K562 (cell line): ENCODE data around the gene SLX9. TPM values are rescaled to one million over a fixed set of nuclear protein-coding genes. Genes with fewer than 3 reads are reported as not detected.

Experiments used
- ATAC-seq: fragments of 200-7000 bp; cut with Tn5 transposase; 3 replicates; pipeline ENCODE4 v1.9.1; 2020; ENCODE audit warnings: moderate library complexity
- BruUV-seq: library from RNA; stranded (reverse); fragments of 400-500 nt; replicated peaks from 2 replicates; lab custom pipeline; 2021; lab: Mats Ljungman, UMichigan
- CTCF ChIA-PET: fragments of 300-600 bp; formaldehyde crosslinking; extraction: SDS; loops from one replicate; lab custom pipeline; 2021; ENCODE audit warnings: low intra/inter-chr PET ratio; lab: Yijun Ruan, JAX
- POLR2A ChIA-PET: fragments of 300-600, 350-650 bp; sonication (Branson Sonifier 250); formaldehyde crosslinking; extraction: SDS; loops from one replicate; lab custom pipeline; 2021; ENCODE audit warnings: antibody characterized with exemption, inconsistent platforms; lab: Yijun Ruan, JAX
- DNase-seq, 4 experiments: peaks; one replicate each; pipeline versions ENCODE4 v3.0.0 to v3.0.0-alpha.2; 2011 to 2018; ENCODE audit warnings: low spot score in 3 of 4, mixed read lengths in 3 of 4; ENCODE audit errors: extremely low read depth in 1 of 4
- FAIRE-seq: peaks from 2 replicates; lab custom pipeline; 2011; peaks lifted over from hg19 to GRCh38; lab: Jason Lieb, UNC
- H2AFZ ChIP-seq: 2 replicates; pipeline ENCODE4 v1.6.0; 2011; ENCODE audit warnings: low read depth, low read length, control low read depth, inconsistent platforms
- H3K27ac ChIP-seq: fragments of 200-600 bp; 3 replicates; pipeline ENCODE4 v1.8.0; 2011; ENCODE audit warnings: low read depth, mild to moderate bottlenecking, control low read depth, inconsistent platforms, low read length, moderate library complexity, mixed read lengths; ENCODE audit errors: extremely low read depth
- H3K27me3 ChIP-seq, 2 experiments: fragments of 300-600 bp in 1 of 2; 2 replicates in 1 of 2; 3 replicates in 1 of 2; pipeline versions ENCODE4 v1.6.0 to v1.8.0; 2011; ENCODE audit warnings: inconsistent platforms in 2 of 2, low read length in 2 of 2, mild to moderate bottlenecking in 1 of 2, mixed read lengths in 1 of 2, moderate library complexity in 1 of 2; ENCODE audit not compliant: control insufficient read depth in 2 of 2, insufficient read depth in 2 of 2
- H3K36me3 ChIP-seq: fragments of 300-600 bp; 3 replicates; pipeline ENCODE4 v1.8.0; 2011; ENCODE audit warnings: mild to moderate bottlenecking, low read length, inconsistent platforms; ENCODE audit not compliant: control insufficient read depth, insufficient read depth
- H3K4me1 ChIP-seq, 2 experiments: fragments of 200-600 bp in 1 of 2; replicated peaks in 1 of 2; 2 replicates in 1 of 2; 3 replicates in 1 of 2; pipeline versions ENCODE4 v1.5.1 to v1.8.0; 2011; ENCODE audit warnings: inconsistent platforms in 2 of 2, low read length in 2 of 2, mild to moderate bottlenecking in 1 of 2, mixed read lengths in 1 of 2, moderate library complexity in 1 of 2; ENCODE audit not compliant: control insufficient read depth in 2 of 2, insufficient read depth in 2 of 2
- H3K4me2 ChIP-seq: 2 replicates; pipeline ENCODE4 v1.6.1; 2011; ENCODE audit warnings: low read length, control low read depth, inconsistent platforms, mixed read lengths; ENCODE audit not compliant: insufficient read depth
- H3K4me3 ChIP-seq: fragments of 200-600 bp; sonication (generic), shearing (Covaris generic); 2 replicates; pipeline ENCODE4 v1.5.1; 2016; ENCODE audit warnings: control low read depth, inconsistent platforms
- H3K79me2 ChIP-seq: fragments of 200-600 bp; 3 replicates; pipeline ENCODE4 v1.8.0; 2011; ENCODE audit warnings: low read length, inconsistent platforms; ENCODE audit not compliant: control insufficient read depth, insufficient read depth
- H3K9ac ChIP-seq, 2 experiments: 2 replicates each; pipeline versions ENCODE4 v1.6.0 to v1.6.1; 2011; ENCODE audit warnings: low read depth in 2 of 2, low read length in 2 of 2, control low read depth in 1 of 2, inconsistent platforms in 1 of 2, mild to moderate bottlenecking in 1 of 2, mixed read lengths in 1 of 2; ENCODE audit not compliant: insufficient read depth in 1 of 2
- H3K9me1 ChIP-seq: one replicate; pipeline ENCODE4 v1.6.0; 2011; ENCODE audit warnings: inconsistent platforms, mild to moderate bottlenecking, low read length, moderate library complexity; ENCODE audit not compliant: control insufficient read depth, insufficient read depth
- H3K9me3 ChIP-seq: replicated peaks from 2 replicates; pipeline ENCODE4 v1.5.1; 2011; ENCODE audit warnings: low read depth, low read length, inconsistent platforms; ENCODE audit not compliant: control insufficient read depth, insufficient read depth
- H4K20me1 ChIP-seq: replicated peaks from 2 replicates; pipeline ENCODE4 v1.6.1; 2011; ENCODE audit warnings: low read length, inconsistent platforms, mixed read lengths; ENCODE audit not compliant: control insufficient read depth, insufficient read depth
- E2F3 ChIP-seq: fragments of 250-450 bp; sonication (Bioruptor Pico); IDR thresholded peaks from 2 replicates; pipeline ENCODE4 v1.4.0; 2020; ENCODE audit warnings: mild to moderate bottlenecking
- NFIX ChIP-seq: fragments of 250-450 bp; sonication (Bioruptor Pico); IDR thresholded peaks from 2 replicates; pipeline ENCODE4 v1.4.0; 2020; ENCODE audit warnings: low read depth, mild to moderate bottlenecking, moderate library complexity
- POLR2B ChIP-seq: fragments of 450-650 bp; IDR thresholded peaks from 2 replicates; pipeline ENCODE4 v1.6.1; 2018; ENCODE audit warnings: low read depth; ENCODE audit not compliant: partially characterized antibody
- RBBP5 ChIP-seq: fragments of 200-600 bp; sonication (generic); IDR thresholded peaks from 2 replicates; pipeline ENCODE4 v1.6.1; 2012; ENCODE audit warnings: borderline replicate concordance, mild to moderate bottlenecking, low read length, control low read depth, inconsistent platforms; ENCODE audit not compliant: insufficient read depth, poor library complexity, severe bottlenecking
- TBP ChIP-seq: optimal IDR thresholded peaks from 2 replicates; pipeline ENCODE3; 2011; ENCODE audit warnings: low read depth, low read length, improper control_type of control experiment
- ZNF77 ChIP-seq: fragments of 250-450 bp; sonication (Bioruptor Pico); IDR thresholded peaks from 2 replicates; pipeline ENCODE4 v1.5.0; 2020
- WGBS: fragments of 100-300 bp; shearing (Covaris generic); methylation state at CpG from one replicate; pipeline ENCODE4 v1.1.6; 2016; ENCODE audit warnings: low coverage, mixed read lengths; ENCODE audit not compliant: insufficient coverage; ENCODE audit errors: missing lambda C conversion rate; 5-methylcytosine and 5-hydroxymethylcytosine counted together
- in situ Hi-C: fragments of 300-500 bp; cut with MboI; formaldehyde crosslinking; loops from 4 replicates; pipeline ENCODE4 v1.15.0; 2018; ENCODE audit warnings: inconsistent platforms, mixed read lengths
- intact Hi-C: fragments of 100-400 bp; cut with micrococcal nuclease; formaldehyde crosslinking; loops from 2 replicates; pipeline ENCODE4 v1.14.2; 2022
- polyA plus RNA-seq, 8 experiments: library from polyadenylated mRNA; depleted of rRNA in 4 of 8; stranded (reverse) in 5 of 8; unstranded in 3 of 8; fragments of >200 nt; fragmentation: Nextera tagmentation in 2 of 8; fragmentation: Illumina TruSeq in 1 of 8; extraction: Ambion mirVana in 2 of 8; extraction: Trizol in 1 of 8; gene quantifications; 2 replicates each; pipeline versions ENCODE4 v1.2.1 to v1.2.3, GENCODE V29; 2011 to 2014; ENCODE audit warnings: inconsistent platforms in 1 of 8, missing spikeins in 1 of 8
- total RNA-seq, 7 experiments: library from RNA; depleted of rRNA in 6 of 7; stranded (reverse); fragments of >200 nt in 6 of 7; fragmentation: Illumina TruSeq in 2 of 7; extraction: Trizol in 2 of 7; gene quantifications; 2 replicates each; pipeline versions ENCODE4 v1.2.1 to v1.2.3, GENCODE V29; 2011 to 2021; ENCODE audit warnings: low replicate concordance in 1 of 7
- TF ChIP-seq, protein P1 (sequence below): fragments of 450-650 bp; IDR thresholded peaks from 2 replicates; pipeline ENCODE4 v1.6.1; 2017; ENCODE audit warnings: antibody characterized with exemption
- TF ChIP-seq, protein P2 (sequence below): fragments of 450-650 bp; formaldehyde crosslinking; IDR thresholded peaks from 2 replicates; pipeline ENCODE4 v1.4.0; 2020; ENCODE audit warnings: mild to moderate bottlenecking, moderate library complexity
- TF ChIP-seq, protein P3 (sequence below), 2 experiments: fragments of 450-650 bp in 1 of 2; sonication (generic) in 1 of 2; formaldehyde crosslinking; conservative IDR thresholded peaks; 2 replicates each; pipeline versions ENCODE4 v1.4.0 to v1.8.1; 2020 to 2022; ENCODE audit warnings: mild to moderate bottlenecking in 1 of 2, missing genetic modification reagents in 1 of 2

The SLX9 gene
- total and polyA plus RNA-seq, 9 of the 15 experiments (the other 6 are each of a cell fraction or from before 2014, with no cell fraction given), result 1.2 to 75.5 (median 16.5) TPM

DNA sequence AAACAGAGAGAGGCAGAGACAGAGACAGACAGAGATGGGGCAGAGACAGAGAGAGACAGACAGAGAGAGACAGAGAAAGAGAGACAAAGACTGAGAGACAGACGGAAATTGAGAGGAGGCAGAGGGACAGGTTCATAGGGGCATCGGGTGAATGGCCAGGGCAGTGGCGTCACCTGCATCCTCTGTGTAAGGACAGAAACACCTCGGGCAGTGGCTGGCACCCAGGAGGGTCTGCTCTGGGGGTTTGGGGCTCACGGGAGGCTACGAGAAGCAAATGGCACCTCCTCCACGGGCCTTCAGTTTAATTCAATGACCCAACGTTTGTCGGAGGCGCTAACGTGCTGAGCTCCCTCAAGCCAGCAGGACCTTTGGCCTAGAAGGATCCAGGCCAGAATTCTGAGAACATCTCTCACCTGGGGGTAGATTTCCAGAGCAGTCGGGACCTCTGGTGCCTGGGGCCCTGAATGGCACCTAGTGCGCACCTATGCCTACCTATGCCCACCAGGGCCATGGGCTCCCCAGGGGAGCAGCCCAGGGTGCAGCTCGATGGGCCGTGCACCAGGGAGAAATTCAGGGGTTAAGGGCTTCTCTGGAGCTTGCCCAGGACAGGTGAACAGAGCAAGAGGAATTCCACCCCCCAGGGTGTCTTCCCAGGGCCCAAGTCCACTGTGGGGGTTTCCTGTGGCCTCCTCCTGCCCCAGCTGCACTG lies 45.7 kb upstream of the SLX9 start:
- Histone ChIP-seq H3K4me1 (peaks cover 6 to 69% of the 10 kb centered on the region in 2 experiments), H3K27ac (no peak overlapping the region)

More for the DNA sequence above, 45.7 kb upstream of the SLX9 start:
- peaks cover 25% of the 10 kb centered on the region for H4K20me1 ChIP-seq
- peaks cover 3% of the 10 kb centered on the region for H3K9me1 ChIP-seq
- BruUV-seq, result no TSS peak
- no peak overlapping the region for H3K4me2 ChIP-seq
- no peak overlapping the region for H2AFZ ChIP-seq
- H3K79me2 ChIP-seq, result no peaks in the 10 kb centered on the region
- POLR2A ChIA-PET, result interaction anchor here (0.7 to 1.4 kb wide), 7 partner anchors 11 to 377 kb away, joined by 3 to 4 read pairs (median 3); partner anchors contain the start of gene UBE2G2
- H3K9ac ChIP-seq, result no peak overlapping the region
- TF ChIP-seq RBBP5 (no peak), NFIX (CRISPR knock-in tag) (no peak), POLR2B (no peak), TBP (no peak), E2F3 (CRISPR knock-in tag) (no peak), ZNF77 (CRISPR knock-in tag) (no peak)
- TF ChIP-seq, protein P1, sequence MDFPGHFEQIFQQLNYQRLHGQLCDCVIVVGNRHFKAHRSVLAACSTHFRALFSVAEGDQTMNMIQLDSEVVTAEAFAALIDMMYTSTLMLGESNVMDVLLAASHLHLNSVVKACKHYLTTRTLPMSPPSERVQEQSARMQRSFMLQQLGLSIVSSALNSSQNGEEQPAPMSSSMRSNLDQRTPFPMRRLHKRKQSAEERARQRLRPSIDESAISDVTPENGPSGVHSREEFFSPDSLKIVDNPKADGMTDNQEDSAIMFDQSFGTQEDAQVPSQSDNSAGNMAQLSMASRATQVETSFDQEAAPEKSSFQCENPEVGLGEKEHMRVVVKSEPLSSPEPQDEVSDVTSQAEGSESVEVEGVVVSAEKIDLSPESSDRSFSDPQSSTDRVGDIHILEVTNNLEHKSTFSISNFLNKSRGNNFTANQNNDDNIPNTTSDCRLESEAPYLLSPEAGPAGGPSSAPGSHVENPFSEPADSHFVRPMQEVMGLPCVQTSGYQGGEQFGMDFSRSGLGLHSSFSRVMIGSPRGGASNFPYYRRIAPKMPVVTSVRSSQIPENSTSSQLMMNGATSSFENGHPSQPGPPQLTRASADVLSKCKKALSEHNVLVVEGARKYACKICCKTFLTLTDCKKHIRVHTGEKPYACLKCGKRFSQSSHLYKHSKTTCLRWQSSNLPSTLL, result no peak
- TF ChIP-seq, protein P2, sequence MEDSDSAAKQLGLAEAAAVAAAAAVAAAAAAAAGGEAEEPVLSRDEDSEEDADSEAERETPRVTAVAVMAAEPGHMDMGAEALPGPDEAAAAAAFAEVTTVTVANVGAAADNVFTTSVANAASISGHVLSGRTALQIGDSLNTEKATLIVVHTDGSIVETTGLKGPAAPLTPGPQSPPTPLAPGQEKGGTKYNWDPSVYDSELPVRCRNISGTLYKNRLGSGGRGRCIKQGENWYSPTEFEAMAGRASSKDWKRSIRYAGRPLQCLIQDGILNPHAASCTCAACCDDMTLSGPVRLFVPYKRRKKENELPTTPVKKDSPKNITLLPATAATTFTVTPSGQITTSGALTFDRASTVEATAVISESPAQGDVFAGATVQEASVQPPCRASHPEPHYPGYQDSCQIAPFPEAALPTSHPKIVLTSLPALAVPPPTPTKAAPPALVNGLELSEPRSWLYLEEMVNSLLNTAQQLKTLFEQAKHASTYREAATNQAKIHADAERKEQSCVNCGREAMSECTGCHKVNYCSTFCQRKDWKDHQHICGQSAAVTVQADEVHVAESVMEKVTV, result no peak
- TF ChIP-seq, protein P3, sequence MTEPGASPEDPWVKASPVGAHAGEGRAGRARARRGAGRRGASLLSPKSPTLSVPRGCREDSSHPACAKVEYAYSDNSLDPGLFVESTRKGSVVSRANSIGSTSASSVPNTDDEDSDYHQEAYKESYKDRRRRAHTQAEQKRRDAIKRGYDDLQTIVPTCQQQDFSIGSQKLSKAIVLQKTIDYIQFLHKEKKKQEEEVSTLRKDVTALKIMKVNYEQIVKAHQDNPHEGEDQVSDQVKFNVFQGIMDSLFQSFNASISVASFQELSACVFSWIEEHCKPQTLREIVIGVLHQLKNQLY (CRISPR knock-in tag; conservative IDR thresholded peaks at IDR 0.05), result no peak
- TF ChIP-seq, all 486 proteins: peak for 0
- no peak overlapping the region for H3K4me3 ChIP-seq
- peaks cover 38 to 86% of the 10 kb centered on the region in 2 experiments; a peak in 4 of 5 replicates for H3K27me3 ChIP-seq
- no peak for ATAC-seq
- no peak for FAIRE-seq
- H3K9me3 ChIP-seq, result no peaks in the 10 kb centered on the region
- in situ Hi-C loops (no loop called here), intact Hi-C loops (loop anchor here (2.0 kb wide), 1 partner anchor 39 kb away; no protein-coding TSS in a partner anchor)
- no peaks in the 10 kb centered on the region for H3K36me3 ChIP-seq
- WGBS, result 9% methylated on average over 15 of the region's 15 CpGs
- no peak for DNase-seq
- CTCF ChIA-PET, result no interaction called here
